Astrocyte of the cerebellum (primary cell): ENCODE measurements around the gene HSD17B7.
"Not testable (repeated sequence)": the region's sequence is repeated elsewhere in the genome, so short reads cannot be mapped to it uniquely, and the experiment has no call there.

Experiments
- DNase-seq: peaks from one replicate; pipeline ENCODE4 v3.0.0-alpha.2; 2011; ENCODE audit warnings: low read depth
- H3K4me3 ChIP-seq: 2 replicates; pipeline ENCODE4 v1.5.1; 2011; ENCODE audit warnings: mild to moderate bottlenecking, low read depth, low read length, moderate library complexity
- CTCF ChIP-seq: IDR thresholded peaks from 2 replicates; pipeline ENCODE4 v1.5.1; 2012; ENCODE audit warnings: low read length, low read depth, moderate library complexity, mild to moderate bottlenecking; ENCODE audit errors: missing control alignments
- in situ Hi-C: cut with HindIII; loops from 2 replicates; pipeline ENCODE4 v1.10.0; 2017; ENCODE audit warnings: low sequenced_read_pairs

The HSD17B7 gene

GRCh38 chr1:162794284-162794683 is 3.8 kb downstream of the HSD17B7 start:
- in situ Hi-C loops, DNase-seq: not testable (repeated sequence)

GRCh38 chr1:162796617-162797279 is 6.2 kb downstream of the HSD17B7 start:
- H3K4me3 ChIP-seq, in situ Hi-C loops, DNase-seq: not testable (repeated sequence)

More at GRCh38 chr1:162794284-162794683, 3.8 kb downstream of the HSD17B7 start:
- H3K4me3 ChIP-seq, result not testable (repeated sequence)

GRCh38 chr1:162799995-162800830 is 9.7 kb downstream of the HSD17B7 start:
- in situ Hi-C loops, H3K4me3 ChIP-seq: not testable (repeated sequence)
- DNase-seq, result peak; percentile 53
- TF ChIP-seq CTCF, result peak; percentile 64

GRCh38 chr1:162807503-162807902 is 17.0 kb downstream of the HSD17B7 start:
- in situ Hi-C loops, DNase-seq, H3K4me3 ChIP-seq: not testable (repeated sequence)

GRCh38 chr1:162812357-162812756 is 21.9 kb downstream of the HSD17B7 start:
- H3K4me3 ChIP-seq, in situ Hi-C loops, DNase-seq: not testable (repeated sequence)

- H3K4me3 ChIP-seq, DNase-seq, in situ Hi-C loops: not testable (repeated sequence)
Observed at GRCh38 chr1:162818136-162818535, 27.6 kb downstream of the HSD17B7 start.

GRCh38 chr1:162818666-162819065 is 28.2 kb downstream of the HSD17B7 start:
- in situ Hi-C loops, H3K4me3 ChIP-seq, DNase-seq: not testable (repeated sequence)

- no peak for DNase-seq
- TF ChIP-seq CTCF, result no peak
- in situ Hi-C loops, result no loop called here
- peak overlapping the region; percentile 51 for H3K4me3 ChIP-seq
Observed at GRCh38 chr1:162822391-162823200, 32.1 kb downstream of the HSD17B7 start.

GRCh38 chr1:162823231-162823630 is 32.7 kb downstream of the HSD17B7 start:
- no peak for DNase-seq
- no peak for TF ChIP-seq CTCF
- in situ Hi-C loops, result no loop called here
- no peak overlapping the region for H3K4me3 ChIP-seq
